Measurements from ENCODE around the gene ATF6B. TPM values are rescaled to one million over a fixed set of nuclear protein-coding genes. Genes with fewer than 3 reads are reported as not detected.

ATF6B gene
- total RNA-seq, 6 experiments from 2014 or later: 80.0 to 96.2 (median 88.7) TPM

DNA sequence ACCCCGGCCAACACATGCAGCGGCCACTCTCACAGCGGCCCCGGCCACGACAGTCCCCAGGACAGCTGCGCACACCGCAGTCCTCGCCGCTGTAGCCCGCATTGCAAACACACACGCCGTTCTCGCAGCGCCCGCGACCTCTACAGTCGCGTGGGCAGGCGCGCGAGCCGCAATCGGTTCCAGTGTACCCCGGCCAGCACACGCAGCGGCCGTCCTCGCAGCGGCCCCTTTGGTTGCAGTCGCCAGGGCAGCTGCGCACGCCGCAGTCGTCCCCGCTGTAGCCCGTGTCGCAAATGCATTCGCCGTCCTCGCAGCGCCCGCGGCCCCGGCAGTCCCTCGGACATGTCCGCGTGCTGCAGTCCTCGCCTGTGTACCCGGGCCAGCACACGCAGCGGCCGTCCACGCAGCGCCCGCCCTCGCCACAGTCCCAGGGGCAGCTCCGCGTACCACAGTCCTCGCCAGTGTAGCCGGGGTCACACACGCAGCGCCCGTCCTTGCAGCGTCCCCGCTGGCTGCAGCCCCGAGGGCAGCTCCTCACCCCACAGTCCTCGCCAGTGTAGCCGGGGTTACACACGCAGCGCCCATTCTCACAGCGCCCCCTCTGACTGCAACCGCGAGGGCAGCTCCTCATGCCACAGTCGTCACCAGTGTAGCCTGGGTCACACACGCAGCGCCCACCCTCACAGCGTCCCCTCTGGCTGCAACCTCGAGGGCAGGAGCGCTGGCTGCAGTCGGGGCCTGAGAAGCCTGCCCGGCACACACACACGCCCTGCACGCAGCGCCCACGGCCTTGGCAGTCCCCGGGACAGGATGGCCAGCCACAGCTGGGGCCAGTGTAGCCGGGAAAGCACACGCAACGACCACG is 31.4 kb downstream of the ATF6B start:
- H3K9me3 Mint-ChIP-seq: no peaks in the 10 kb centered on the region
- H3K36me3 Mint-ChIP-seq (ENCODE audit: low read depth): no peaks in the 10 kb centered on the region
- no peak for DNase-seq
- peaks cover 28% of the 10 kb centered on the region for H3K4me1 Mint-ChIP-seq (ENCODE audit: low read depth)
- H3K27me3 Mint-ChIP-seq (ENCODE audit: insufficient read depth): peaks cover 27% of the 10 kb centered on the region
- H3K27ac Mint-ChIP-seq: no peak overlapping the region
- TF ChIP-seq, protein P1, sequence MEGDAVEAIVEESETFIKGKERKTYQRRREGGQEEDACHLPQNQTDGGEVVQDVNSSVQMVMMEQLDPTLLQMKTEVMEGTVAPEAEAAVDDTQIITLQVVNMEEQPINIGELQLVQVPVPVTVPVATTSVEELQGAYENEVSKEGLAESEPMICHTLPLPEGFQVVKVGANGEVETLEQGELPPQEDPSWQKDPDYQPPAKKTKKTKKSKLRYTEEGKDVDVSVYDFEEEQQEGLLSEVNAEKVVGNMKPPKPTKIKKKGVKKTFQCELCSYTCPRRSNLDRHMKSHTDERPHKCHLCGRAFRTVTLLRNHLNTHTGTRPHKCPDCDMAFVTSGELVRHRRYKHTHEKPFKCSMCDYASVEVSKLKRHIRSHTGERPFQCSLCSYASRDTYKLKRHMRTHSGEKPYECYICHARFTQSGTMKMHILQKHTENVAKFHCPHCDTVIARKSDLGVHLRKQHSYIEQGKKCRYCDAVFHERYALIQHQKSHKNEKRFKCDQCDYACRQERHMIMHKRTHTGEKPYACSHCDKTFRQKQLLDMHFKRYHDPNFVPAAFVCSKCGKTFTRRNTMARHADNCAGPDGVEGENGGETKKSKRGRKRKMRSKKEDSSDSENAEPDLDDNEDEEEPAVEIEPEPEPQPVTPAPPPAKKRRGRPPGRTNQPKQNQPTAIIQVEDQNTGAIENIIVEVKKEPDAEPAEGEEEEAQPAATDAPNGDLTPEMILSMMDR (IDR thresholded peaks at IDR 0.05): peak; percentile 36; the same call in 1 of the 2 replicates
- H3K4me3 Mint-ChIP-seq: no peak overlapping the region

- DNase-seq: no peak
- no peak overlapping the region for H3K4me3 Mint-ChIP-seq
- TF ChIP-seq, protein P1 (IDR thresholded peaks at IDR 0.05): no peak
Measured at GRCh38 chr6:32096087-32096393, 32.0 kb downstream of the ATF6B start.

DNA sequence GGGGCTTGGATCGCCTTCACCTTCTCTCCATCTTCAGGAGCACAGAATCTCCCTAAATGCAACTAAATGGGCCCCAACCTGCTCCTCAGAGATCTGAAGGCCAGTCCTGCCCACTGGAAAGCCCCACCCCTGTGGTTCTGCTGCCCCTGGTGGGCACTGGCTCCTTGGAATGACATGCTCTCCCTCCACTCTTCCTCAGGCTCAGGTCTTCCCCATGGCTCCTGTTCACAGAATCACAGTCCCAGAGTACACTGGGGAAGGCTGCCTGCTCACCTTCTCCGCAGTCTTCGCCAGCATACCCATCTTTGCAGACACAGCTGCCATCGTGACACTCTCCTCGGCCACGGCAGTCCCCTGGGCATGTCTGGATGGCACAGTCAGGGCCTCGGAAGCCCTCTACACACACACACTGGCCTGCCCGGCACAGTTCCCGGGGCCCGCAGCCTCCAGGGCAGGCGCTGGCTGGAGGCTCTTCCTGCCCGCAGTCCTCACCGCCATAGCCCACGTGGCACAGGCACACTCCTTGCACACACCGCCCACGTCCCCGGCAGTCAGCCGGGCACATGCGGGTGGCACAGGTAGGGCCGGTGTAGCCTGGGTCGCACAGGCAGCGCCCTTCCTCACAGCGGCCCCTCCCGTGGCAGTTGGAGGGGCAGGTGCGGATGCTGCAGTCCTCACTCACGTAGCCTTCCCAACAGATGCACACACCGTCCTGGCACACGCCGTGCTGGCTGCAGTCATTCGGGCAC is 32.5 kb downstream of the ATF6B start:
- TF ChIP-seq, protein P1 (IDR thresholded peaks at IDR 0.05): no peak; the same call in 1 of the 2 replicates
- Mint-ChIP-seq H3K27ac (no peak overlapping the region), H3K9me3 (no peaks in the 10 kb centered on the region), H3K27me3 (ENCODE audit: insufficient read depth) (peaks cover 25% of the 10 kb centered on the region), H3K4me1 (ENCODE audit: low read depth) (peaks cover 28% of the 10 kb centered on the region), H3K4me3 (no peak overlapping the region), H3K36me3 (ENCODE audit: low read depth) (no peaks in the 10 kb centered on the region)
- DNase-seq: no peak

More at GRCh38 chr6:32096087-32096393, 32.0 kb downstream of the ATF6B start:
- Mint-ChIP-seq H3K27ac (no peak overlapping the region), H3K9me3 (no peaks in the 10 kb centered on the region), H3K27me3 (ENCODE audit: insufficient read depth) (peaks cover 25% of the 10 kb centered on the region), H3K36me3 (ENCODE audit: low read depth) (no peaks in the 10 kb centered on the region), H3K4me1 (ENCODE audit: low read depth) (peaks cover 28% of the 10 kb centered on the region)

DNA sequence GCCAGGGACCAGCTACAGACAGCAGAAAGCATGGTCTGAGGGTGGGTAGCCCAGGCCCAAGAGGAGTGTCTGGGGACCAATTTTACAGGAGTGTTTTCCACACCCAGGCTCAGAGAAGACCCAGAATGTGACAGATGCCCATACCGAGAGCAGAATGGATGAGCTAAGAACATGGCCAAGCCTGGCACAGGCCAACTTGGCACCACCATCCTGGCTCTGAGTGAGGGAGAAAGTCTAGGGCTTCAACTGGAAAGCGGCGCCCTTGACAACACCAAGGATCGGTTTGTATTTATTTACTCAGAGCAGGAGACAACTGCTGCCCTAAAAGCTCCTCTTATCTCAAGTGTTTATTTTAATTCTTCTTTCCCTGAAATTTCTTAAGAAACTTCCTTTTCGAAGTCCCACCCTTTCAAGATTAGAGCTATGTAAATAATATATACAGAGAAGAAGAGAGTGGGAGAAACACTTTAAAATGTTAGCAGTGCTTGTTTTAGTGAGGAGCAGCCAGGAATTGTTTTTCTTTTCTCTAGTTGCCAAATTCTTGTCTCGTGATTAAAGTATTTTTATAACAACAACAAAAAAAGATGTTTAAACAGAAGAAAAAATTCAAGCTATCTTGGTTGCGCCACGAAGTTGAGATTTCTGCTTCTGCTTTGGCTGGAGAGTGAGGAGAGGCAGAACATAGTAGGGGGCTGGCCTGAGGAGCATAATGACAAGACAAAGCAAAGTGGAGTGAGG is 35.1 kb downstream of the ATF6B start:
- no peaks in the 10 kb centered on the region for H3K36me3 Mint-ChIP-seq (ENCODE audit: low read depth)
- TF ChIP-seq, protein P1 (IDR thresholded peaks at IDR 0.05): no peak
- H3K4me1 Mint-ChIP-seq (ENCODE audit: low read depth): peaks cover 28% of the 10 kb centered on the region
- peak overlapping the region; percentile 60 for H3K27ac Mint-ChIP-seq
- H3K4me3 Mint-ChIP-seq: peak overlapping the region; percentile 63
- no peaks in the 10 kb centered on the region for H3K9me3 Mint-ChIP-seq
- H3K27me3 Mint-ChIP-seq (ENCODE audit: insufficient read depth): peaks cover 35% of the 10 kb centered on the region
- peak; percentile 46 for DNase-seq

GRCh38 chr6:32089082-32089828 is 38.8 kb downstream of the ATF6B start:
- Mint-ChIP-seq H3K4me3 (no peak overlapping the region), H3K4me1 (ENCODE audit: low read depth) (peaks cover 52% of the 10 kb centered on the region), H3K27ac (no peak overlapping the region), H3K9me3 (no peaks in the 10 kb centered on the region), H3K36me3 (ENCODE audit: low read depth) (no peaks in the 10 kb centered on the region), H3K27me3 (ENCODE audit: insufficient read depth) (peaks cover 34% of the 10 kb centered on the region)
- TF ChIP-seq, protein P1 (IDR thresholded peaks at IDR 0.05): no peak
- no peak for DNase-seq
